SKM-1 treated with dmso at 0.1 percent for 144 hours (cell line): ENCODE measurements around the gene LRRC8B.

ENCODE experiments used
- DNase-seq: peaks from one replicate; lab custom pipeline; 2025; ENCODE audit not compliant: unreplicated experiment; lab: John Stamatoyannopoulos, UW

Gene LRRC8B

GRCh38 chr1:89630048-89630447, 105.4 kb downstream of the LRRC8B start:
- no peak for DNase-seq

- no peak for DNase-seq
These were observed 107.4 kb downstream of the LRRC8B start for GRCh38 chr1:89631816-89632656.

- peak; percentile 78 for DNase-seq
These were observed 108.1 kb downstream of the LRRC8B start, which contains the start of gene LRRC8C for GRCh38 chr1:89632657-89633247. LRRC8C (plus strand) TSS chr1:89633120; CDS start chr1:89686474, 53,354 bp downstream.

- DNase-seq = peak; percentile 35
These were observed 108.7 kb downstream of the LRRC8B start for GRCh38 chr1:89633248-89633799.

- no peak for DNase-seq
These were observed 109.4 kb downstream of the LRRC8B start for GRCh38 chr1:89633800-89634625.

GRCh38 chr1:89635825-89636815, 111.5 kb downstream of the LRRC8B start:
- no peak for DNase-seq

GRCh38 chr1:89637496-89637895, 112.9 kb downstream of the LRRC8B start:
- DNase-seq = no peak

GRCh38 chr1:89640440-89640839, 115.8 kb downstream of the LRRC8B start:
- no peak for DNase-seq

- peak; percentile 12 for DNase-seq
These were observed 117.2 kb downstream of the LRRC8B start for GRCh38 chr1:89641781-89642180.

GRCh38 chr1:89643577-89643976, 118.9 kb downstream of the LRRC8B start:
- DNase-seq = no peak

GRCh38 chr1:89644119-89644814, 119.6 kb downstream of the LRRC8B start:
- DNase-seq = no peak

GRCh38 chr1:89646259-89646658, 121.6 kb downstream of the LRRC8B start:
- DNase-seq = no peak
